HEK293 (cell line): Measurements from ENCODE around the gene ZNF878.
"Not testable (repeated sequence)": the region's sequence is repeated elsewhere in the genome, so short reads cannot be mapped to it uniquely, and the experiment has no call there.

Experiments
- CTCF ChIA-PET: fragments of 350-600 bp; formaldehyde crosslinking; extraction: SDS; loops from one replicate; lab custom pipeline; 2021; ENCODE audit warnings: antibody characterized with exemption; lab: Yijun Ruan, JAX
- POLR2A ChIA-PET: fragments of 300-600 bp; formaldehyde crosslinking; extraction: SDS; loops from one replicate; lab custom pipeline; 2020; ENCODE audit warnings: antibody characterized with exemption, inconsistent platforms; lab: Yijun Ruan, JAX
- H3K27ac ChIP-seq: fragments of 200-500 bp; sonication (Bioruptor generic); 2 replicates; pipeline ENCODE4 v1.5.1; 2014; ENCODE audit warnings: low read depth, low read length, control low read depth, inconsistent platforms; ENCODE audit errors: extremely low read depth
- H3K36me3 ChIP-seq, 2 experiments: fragments of 200-500 bp in 1 of 2; sonication (Bioruptor generic) in 1 of 2; 1 replicate in 1 of 2; 2 replicates in 1 of 2; pipeline ENCODE4 v1.5.1; 2014 to 2017; ENCODE audit warnings: inconsistent platforms in 2 of 2, low read length in 2 of 2; ENCODE audit not compliant: control insufficient read depth in 2 of 2, insufficient read depth in 1 of 2
- H3K4me1 ChIP-seq: fragments of 200-500 bp; sonication (Bioruptor generic); 2 replicates; pipeline ENCODE4 v1.5.1; 2014; ENCODE audit warnings: mild to moderate bottlenecking, low read length, inconsistent platforms; ENCODE audit not compliant: control insufficient read depth, insufficient read depth
- H3K4me3 ChIP-seq: 2 replicates; pipeline ENCODE4 v1.5.1; 2011; ENCODE audit warnings: low read depth, mild to moderate bottlenecking, control low read depth, low read length, moderate library complexity
- H3K9me3 ChIP-seq: fragments of 200-500 bp; sonication (Bioruptor generic); 2 replicates; pipeline ENCODE4 v1.5.1; 2014; ENCODE audit warnings: low read depth, low read length, inconsistent platforms; ENCODE audit not compliant: control insufficient read depth, insufficient read depth
- EGR2 ChIP-seq: fragments of 450-650 bp; formaldehyde crosslinking; IDR thresholded peaks from 2 replicates; pipeline ENCODE4 v1.5.1; 2016; ENCODE audit warnings: low read depth, missing biosample characterization, missing genetic modification characterization
- GLIS2 ChIP-seq: fragments of 450-650 bp; formaldehyde crosslinking; IDR thresholded peaks from 2 replicates; pipeline ENCODE4 v1.5.1; 2016; ENCODE audit warnings: missing biosample characterization, missing genetic modification characterization
- PRDM1 ChIP-seq: fragments of 450-650 bp; formaldehyde crosslinking; IDR thresholded peaks from 2 replicates; pipeline ENCODE4; 2016; ENCODE audit warnings: missing biosample characterization, missing genetic modification characterization
- SCRT2 ChIP-seq: fragments of 450-650 bp; formaldehyde crosslinking; IDR thresholded peaks from 2 replicates; pipeline ENCODE4 v1.5.1; 2016; ENCODE audit warnings: missing biosample characterization, missing genetic modification characterization
- SETDB1 ChIP-seq: IDR thresholded peaks from one replicate; pipeline ENCODE4 v1.6.1; 2017; ENCODE audit warnings: mild to moderate bottlenecking, low read length, moderate library complexity, mixed read lengths; ENCODE audit not compliant: insufficient read length
- ZFP41 ChIP-seq: fragments of 450-650 bp; formaldehyde crosslinking; IDR thresholded peaks from 2 replicates; pipeline ENCODE4 v1.5.1; 2016; ENCODE audit warnings: missing biosample characterization, missing genetic modification characterization, borderline replicate concordance
- ZNF274 ChIP-seq, 2 experiments: fragments of 200-500 bp in 1 of 2; fragments of 450-650 bp in 1 of 2; sonication (Bioruptor generic) in 1 of 2; formaldehyde crosslinking in 1 of 2; IDR thresholded peaks; 2 replicates each; pipeline versions ENCODE4 v1.5.1 to v1.6.1; 2014 to 2016; ENCODE audit warnings: borderline replicate concordance in 1 of 2, inconsistent platforms in 1 of 2, low read length in 1 of 2, missing biosample characterization in 1 of 2, missing genetic modification characterization in 1 of 2
- TF ChIP-seq, protein P1 (sequence below): fragments of 450-650 bp; formaldehyde crosslinking; IDR thresholded peaks from 2 replicates; pipeline ENCODE4 v1.5.1; 2016; ENCODE audit warnings: missing biosample characterization, missing genetic modification characterization
- TF ChIP-seq, protein P2 (sequence below): fragments of 450-650 bp; formaldehyde crosslinking; IDR thresholded peaks from 2 replicates; pipeline ENCODE4 v1.5.1; 2016; ENCODE audit warnings: missing biosample characterization, missing genetic modification characterization
- TF ChIP-seq, protein P3 (sequence below): fragments of 450-650 bp; formaldehyde crosslinking; IDR thresholded peaks from 2 replicates; pipeline ENCODE4 v1.5.1; 2016; ENCODE audit warnings: missing biosample characterization, missing genetic modification characterization
- TF ChIP-seq, protein P4 (sequence below): fragments of 450-650 bp; formaldehyde crosslinking; IDR thresholded peaks from 2 replicates; pipeline ENCODE4 v1.5.1; 2017; ENCODE audit warnings: missing biosample characterization, missing genetic modification characterization

Gene ZNF878

DNA sequence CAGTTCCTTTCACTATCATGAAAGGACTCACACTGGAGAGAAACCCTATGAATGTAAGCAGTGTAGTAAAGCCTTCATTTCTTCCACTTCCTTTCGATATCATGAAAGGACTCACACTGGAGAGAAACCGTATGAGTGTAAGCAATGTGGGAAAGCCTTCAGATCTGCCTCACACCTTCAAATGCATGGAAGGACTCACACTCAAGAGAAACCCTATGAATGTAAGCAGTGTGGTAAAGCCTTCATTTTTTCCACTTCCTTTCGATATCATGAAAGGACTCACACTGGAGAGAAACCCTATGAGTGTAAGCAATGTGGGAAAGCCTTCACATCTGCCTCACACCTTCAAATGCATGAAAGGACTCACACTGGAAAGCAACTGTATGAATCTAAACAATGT lies 23.6 kb upstream of the ZNF878 start:
- H3K4me3 ChIP-seq: not testable (repeated sequence)

DNA sequence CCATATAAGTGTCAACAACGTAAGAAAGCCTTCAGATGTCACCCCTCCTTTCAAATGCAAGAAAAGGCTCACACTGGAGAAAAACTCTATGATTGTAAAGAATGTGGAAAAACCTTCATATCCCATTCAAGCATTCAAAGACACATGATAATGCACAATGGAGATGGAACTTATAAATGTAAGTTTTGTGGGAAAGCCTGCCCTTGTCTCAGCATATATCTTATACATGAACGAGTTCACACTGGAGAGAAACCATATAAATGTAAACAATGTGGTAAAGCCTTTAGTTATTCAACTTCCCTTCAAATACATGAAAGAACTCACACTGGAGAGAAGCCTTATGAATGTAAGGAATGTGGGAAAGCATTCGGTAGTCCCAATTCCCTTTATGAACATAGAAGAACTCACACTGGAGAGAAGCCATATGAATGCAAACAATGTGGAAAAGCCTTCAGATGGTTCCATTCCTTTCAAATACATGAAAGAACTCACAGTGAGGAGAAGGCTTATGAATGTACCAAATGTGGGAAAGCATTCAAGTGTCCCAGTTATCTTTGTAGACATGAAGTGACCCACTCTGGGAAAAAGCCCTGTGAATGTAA lies 22.9 kb upstream of the ZNF878 start:
- Histone ChIP-seq H3K9me3 (no peaks in the 10 kb centered on the region), H3K4me3 (no peak overlapping the region), H3K36me3 (no peaks in the 10 kb centered on the region), H3K4me1 (no peaks in the 10 kb centered on the region), H3K27ac (no peak overlapping the region)
- ChIA-PET CTCF (no interaction called here), POLR2A (no interaction called here)
- TF ChIP-seq ZFP41 (tag by site-specific recombination) (no peak), EGR2 (no peak), SCRT2 (tag by site-specific recombination) (no peak), ZNF274 (IDR thresholded peaks at IDR 0.05; ENCODE audit: low read length) (no peak), ZNF274 (tag by site-specific recombination; IDR thresholded peaks at IDR 0.05; ENCODE audit: borderline replicate concordance) (peak; percentile 74; the same call in 1 of the 2 replicates), GLIS2 (tag by site-specific recombination) (no peak)
- TF ChIP-seq, protein P1, sequence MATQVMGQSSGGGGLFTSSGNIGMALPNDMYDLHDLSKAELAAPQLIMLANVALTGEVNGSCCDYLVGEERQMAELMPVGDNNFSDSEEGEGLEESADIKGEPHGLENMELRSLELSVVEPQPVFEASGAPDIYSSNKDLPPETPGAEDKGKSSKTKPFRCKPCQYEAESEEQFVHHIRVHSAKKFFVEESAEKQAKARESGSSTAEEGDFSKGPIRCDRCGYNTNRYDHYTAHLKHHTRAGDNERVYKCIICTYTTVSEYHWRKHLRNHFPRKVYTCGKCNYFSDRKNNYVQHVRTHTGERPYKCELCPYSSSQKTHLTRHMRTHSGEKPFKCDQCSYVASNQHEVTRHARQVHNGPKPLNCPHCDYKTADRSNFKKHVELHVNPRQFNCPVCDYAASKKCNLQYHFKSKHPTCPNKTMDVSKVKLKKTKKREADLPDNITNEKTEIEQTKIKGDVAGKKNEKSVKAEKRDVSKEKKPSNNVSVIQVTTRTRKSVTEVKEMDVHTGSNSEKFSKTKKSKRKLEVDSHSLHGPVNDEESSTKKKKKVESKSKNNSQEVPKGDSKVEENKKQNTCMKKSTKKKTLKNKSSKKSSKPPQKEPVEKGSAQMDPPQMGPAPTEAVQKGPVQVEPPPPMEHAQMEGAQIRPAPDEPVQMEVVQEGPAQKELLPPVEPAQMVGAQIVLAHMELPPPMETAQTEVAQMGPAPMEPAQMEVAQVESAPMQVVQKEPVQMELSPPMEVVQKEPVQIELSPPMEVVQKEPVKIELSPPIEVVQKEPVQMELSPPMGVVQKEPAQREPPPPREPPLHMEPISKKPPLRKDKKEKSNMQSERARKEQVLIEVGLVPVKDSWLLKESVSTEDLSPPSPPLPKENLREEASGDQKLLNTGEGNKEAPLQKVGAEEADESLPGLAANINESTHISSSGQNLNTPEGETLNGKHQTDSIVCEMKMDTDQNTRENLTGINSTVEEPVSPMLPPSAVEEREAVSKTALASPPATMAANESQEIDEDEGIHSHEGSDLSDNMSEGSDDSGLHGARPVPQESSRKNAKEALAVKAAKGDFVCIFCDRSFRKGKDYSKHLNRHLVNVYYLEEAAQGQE (tag by site-specific recombination): no peak
- TF ChIP-seq, protein P2, sequence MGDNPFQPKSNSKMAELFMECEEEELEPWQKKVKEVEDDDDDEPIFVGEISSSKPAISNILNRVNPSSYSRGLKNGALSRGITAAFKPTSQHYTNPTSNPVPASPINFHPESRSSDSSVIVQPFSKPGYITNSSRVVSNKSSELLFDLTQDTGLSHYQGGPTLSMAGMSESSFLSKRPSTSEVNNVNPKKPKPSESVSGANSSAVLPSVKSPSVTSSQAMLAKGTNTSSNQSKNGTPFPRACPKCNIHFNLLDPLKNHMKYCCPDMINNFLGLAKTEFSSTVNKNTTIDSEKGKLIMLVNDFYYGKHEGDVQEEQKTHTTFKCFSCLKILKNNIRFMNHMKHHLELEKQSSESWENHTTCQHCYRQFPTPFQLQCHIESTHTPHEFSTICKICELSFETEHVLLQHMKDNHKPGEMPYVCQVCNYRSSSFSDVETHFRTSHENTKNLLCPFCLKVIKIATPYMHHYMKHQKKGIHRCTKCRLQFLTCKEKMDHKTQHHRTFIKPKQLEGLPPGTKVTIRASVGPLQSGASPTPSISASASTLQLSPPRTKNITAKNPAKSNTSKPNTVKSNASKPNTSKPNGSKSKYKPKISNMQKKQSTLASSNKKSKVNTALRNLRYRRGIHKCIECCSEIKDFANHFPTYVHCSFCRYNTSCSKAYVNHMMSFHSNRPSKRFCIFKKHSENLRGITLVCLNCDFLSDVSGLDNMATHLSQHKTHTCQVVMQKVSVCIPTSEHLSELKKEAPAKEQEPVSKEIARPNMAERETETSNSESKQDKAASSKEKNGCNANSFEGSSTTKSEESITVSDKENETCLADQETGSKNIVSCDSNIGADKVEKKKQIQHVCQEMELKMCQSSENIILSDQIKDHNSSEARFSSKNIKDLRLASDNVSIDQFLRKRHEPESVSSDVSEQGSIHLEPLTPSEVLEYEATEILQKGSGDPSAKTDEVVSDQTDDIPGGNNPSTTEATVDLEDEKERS (tag by site-specific recombination): no peak
- TF ChIP-seq, protein P3, sequence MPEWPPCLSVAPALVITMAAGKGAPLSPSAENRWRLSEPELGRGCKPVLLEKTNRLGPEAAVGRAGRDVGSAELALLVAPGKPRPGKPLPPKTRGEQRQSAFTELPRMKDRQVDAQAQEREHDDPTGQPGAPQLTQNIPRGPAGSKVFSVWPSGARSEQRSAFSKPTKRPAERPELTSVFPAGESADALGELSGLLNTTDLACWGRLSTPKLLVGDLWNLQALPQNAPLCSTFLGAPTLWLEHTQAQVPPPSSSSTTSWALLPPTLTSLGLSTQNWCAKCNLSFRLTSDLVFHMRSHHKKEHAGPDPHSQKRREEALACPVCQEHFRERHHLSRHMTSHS (tag by site-specific recombination): no peak
- TF ChIP-seq, protein P4, sequence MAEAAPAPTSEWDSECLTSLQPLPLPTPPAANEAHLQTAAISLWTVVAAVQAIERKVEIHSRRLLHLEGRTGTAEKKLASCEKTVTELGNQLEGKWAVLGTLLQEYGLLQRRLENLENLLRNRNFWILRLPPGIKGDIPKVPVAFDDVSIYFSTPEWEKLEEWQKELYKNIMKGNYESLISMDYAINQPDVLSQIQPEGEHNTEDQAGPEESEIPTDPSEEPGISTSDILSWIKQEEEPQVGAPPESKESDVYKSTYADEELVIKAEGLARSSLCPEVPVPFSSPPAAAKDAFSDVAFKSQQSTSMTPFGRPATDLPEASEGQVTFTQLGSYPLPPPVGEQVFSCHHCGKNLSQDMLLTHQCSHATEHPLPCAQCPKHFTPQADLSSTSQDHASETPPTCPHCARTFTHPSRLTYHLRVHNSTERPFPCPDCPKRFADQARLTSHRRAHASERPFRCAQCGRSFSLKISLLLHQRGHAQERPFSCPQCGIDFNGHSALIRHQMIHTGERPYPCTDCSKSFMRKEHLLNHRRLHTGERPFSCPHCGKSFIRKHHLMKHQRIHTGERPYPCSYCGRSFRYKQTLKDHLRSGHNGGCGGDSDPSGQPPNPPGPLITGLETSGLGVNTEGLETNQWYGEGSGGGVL (tag by site-specific recombination): no peak

More for the DNA sequence above, 23.6 kb upstream of the ZNF878 start:
- POLR2A ChIA-PET; CTCF ChIA-PET; H3K4me1 ChIP-seq; H3K36me3 ChIP-seq; H3K9me3 ChIP-seq; H3K27ac ChIP-seq; TF ChIP-seq ZNF274 (IDR thresholded peaks at IDR 0.05; ENCODE audit: low read length): not testable (repeated sequence)
- TF ChIP-seq PRDM1 (tag by site-specific recombination): 0 out of 2 replicates have a peak, but pooled peaks have one; percentile 7
- TF ChIP-seq SETDB1: peak; percentile 80
- peak; percentile 74; the same call in 1 of the 2 replicates for TF ChIP-seq ZNF274 (tag by site-specific recombination; IDR thresholded peaks at IDR 0.05; ENCODE audit: borderline replicate concordance)
